Measurements from ENCODE around the gene BZW2. TPM values are rescaled to one million over a fixed set of nuclear protein-coding genes. Genes with fewer than 3 reads are reported as not detected.

Gene BZW2
- total and polyA plus RNA-seq, 4 donors = 39.0 to 78.5 (median 64.8) TPM

GRCh38 chr7:16616122-16616521 is 29.9 kb upstream of the BZW2 start:
- WGBS (ENCODE audit: insufficient coverage) = no CpG with 5 or more reads among the region's 4 CpGs
- Histone ChIP-seq H3K4me3 (ENCODE audit: low read depth, low read length) (no peak overlapping the region), H3K36me3 (ENCODE audit: control insufficient read depth, insufficient read depth, low read length) (peaks cover 11% of the 10 kb centered on the region), H3K27ac (ENCODE audit: low read depth, low read length) (no peak overlapping the region), H3K4me1 (ENCODE audit: control insufficient read depth, insufficient read depth, low read length) (no peaks in the 10 kb centered on the region), H3K9me3 (ENCODE audit: control insufficient read depth, insufficient read depth, low read length) (no peaks in the 10 kb centered on the region), H3K27me3 (ENCODE audit: control insufficient read depth, insufficient read depth, low read length) (no peaks in the 10 kb centered on the region)
- DNase-seq (ENCODE audit: low read depth in 4 of 6, low spot score in 6 of 6) = no peak

- Histone ChIP-seq H3K4me1 (ENCODE audit: control insufficient read depth, insufficient read depth, low read length) (no peaks in the 10 kb centered on the region), H3K27ac (ENCODE audit: low read depth, low read length) (no peak overlapping the region), H3K36me3 (ENCODE audit: control insufficient read depth, insufficient read depth, low read length) (peaks cover 11% of the 10 kb centered on the region), H3K9me3 (ENCODE audit: control insufficient read depth, insufficient read depth, low read length) (no peaks in the 10 kb centered on the region), H3K4me3 (ENCODE audit: low read depth, low read length) (no peak overlapping the region), H3K27me3 (ENCODE audit: control insufficient read depth, insufficient read depth, low read length) (no peaks in the 10 kb centered on the region)
- 90% methylated on average over 16 of the region's 18 CpGs for WGBS (ENCODE audit: insufficient coverage)
- DNase-seq (ENCODE audit: low read depth in 4 of 6, low spot score in 6 of 6) = no peak
Observed at GRCh38 chr7:16616542-16616941, 29.4 kb upstream of the BZW2 start.

- Histone ChIP-seq H3K4me1 (ENCODE audit: control insufficient read depth, insufficient read depth, low read length) (no peaks in the 10 kb centered on the region), H3K27me3 (ENCODE audit: control insufficient read depth, insufficient read depth, low read length) (no peaks in the 10 kb centered on the region), H3K27ac (ENCODE audit: low read depth, low read length) (no peak overlapping the region), H3K9me3 (ENCODE audit: control insufficient read depth, insufficient read depth, low read length) (no peaks in the 10 kb centered on the region), H3K36me3 (ENCODE audit: control insufficient read depth, insufficient read depth, low read length) (peaks cover 11% of the 10 kb centered on the region), H3K4me3 (ENCODE audit: low read depth, low read length) (no peak overlapping the region)
- no peak for DNase-seq (ENCODE audit: low read depth in 4 of 6, low spot score in 6 of 6)
- no CpG with 5 or more reads among the region's 2 CpGs for WGBS (ENCODE audit: insufficient coverage)
Observed at GRCh38 chr7:16619979-16620408, 26.0 kb upstream of the BZW2 start.

- Histone ChIP-seq H3K4me3 (ENCODE audit: low read depth, low read length) (no peak overlapping the region), H3K27ac (ENCODE audit: low read depth, low read length) (no peak overlapping the region), H3K4me1 (ENCODE audit: control insufficient read depth, insufficient read depth, low read length) (no peaks in the 10 kb centered on the region), H3K27me3 (ENCODE audit: control insufficient read depth, insufficient read depth, low read length) (no peaks in the 10 kb centered on the region), H3K9me3 (ENCODE audit: control insufficient read depth, insufficient read depth, low read length) (no peaks in the 10 kb centered on the region), H3K36me3 (ENCODE audit: control insufficient read depth, insufficient read depth, low read length) (peaks cover 7% of the 10 kb centered on the region)
- no peak for DNase-seq (ENCODE audit: low read depth in 4 of 6, low spot score in 6 of 6)
- no CpG with 5 or more reads among the region's 2 CpGs for WGBS (ENCODE audit: insufficient coverage)
Observed at GRCh38 chr7:16626388-16626787, 19.6 kb upstream of the BZW2 start.

DNA sequence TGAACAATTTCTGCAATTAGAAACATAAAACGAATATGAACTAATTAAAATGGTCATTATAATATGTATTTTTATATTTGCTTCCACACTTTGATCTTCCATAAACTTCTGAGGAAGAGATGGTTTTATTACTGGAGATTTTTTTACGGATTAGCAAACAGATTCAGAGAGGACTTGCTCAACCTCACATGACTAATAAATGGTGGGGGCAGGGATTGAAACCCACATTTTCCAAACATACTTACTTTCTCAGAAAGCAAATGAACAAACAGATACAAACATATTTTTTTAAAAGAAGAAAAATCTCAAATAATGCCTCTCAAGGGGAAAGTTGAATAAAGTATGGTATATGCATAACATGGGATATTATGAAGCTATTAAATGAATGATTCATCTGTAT is 18.7 kb upstream of the BZW2 start:
- H3K36me3 ChIP-seq (ENCODE audit: control insufficient read depth, insufficient read depth, low read length) = peaks cover 6% of the 10 kb centered on the region
- WGBS (ENCODE audit: insufficient coverage) = no CpG with 5 or more reads among the region's 2 CpGs
- H3K27me3 ChIP-seq (ENCODE audit: control insufficient read depth, insufficient read depth, low read length) = no peaks in the 10 kb centered on the region
- no peak overlapping the region for H3K4me3 ChIP-seq (ENCODE audit: low read depth, low read length)
- no peak overlapping the region for H3K27ac ChIP-seq (ENCODE audit: low read depth, low read length)
- no peaks in the 10 kb centered on the region for H3K4me1 ChIP-seq (ENCODE audit: control insufficient read depth, insufficient read depth, low read length)
- no peaks in the 10 kb centered on the region for H3K9me3 ChIP-seq (ENCODE audit: control insufficient read depth, insufficient read depth, low read length)
- no peak for DNase-seq (ENCODE audit: low read depth in 4 of 6, low spot score in 6 of 6)

GRCh38 chr7:16630654-16631053 is 15.3 kb upstream of the BZW2 start:
- Histone ChIP-seq H3K36me3 (ENCODE audit: control insufficient read depth, insufficient read depth, low read length) (peaks cover 3% of the 10 kb centered on the region), H3K27ac (ENCODE audit: low read depth, low read length) (no peak overlapping the region), H3K4me3 (ENCODE audit: low read depth, low read length) (no peak overlapping the region), H3K9me3 (ENCODE audit: control insufficient read depth, insufficient read depth, low read length) (no peaks in the 10 kb centered on the region), H3K4me1 (ENCODE audit: control insufficient read depth, insufficient read depth, low read length) (no peaks in the 10 kb centered on the region), H3K27me3 (ENCODE audit: control insufficient read depth, insufficient read depth, low read length) (no peaks in the 10 kb centered on the region)
- DNase-seq (ENCODE audit: low read depth in 4 of 6, low spot score in 6 of 6) = no peak
- 53% methylated on average over 1 of the region's 1 CpG for WGBS (ENCODE audit: insufficient coverage)

DNA sequence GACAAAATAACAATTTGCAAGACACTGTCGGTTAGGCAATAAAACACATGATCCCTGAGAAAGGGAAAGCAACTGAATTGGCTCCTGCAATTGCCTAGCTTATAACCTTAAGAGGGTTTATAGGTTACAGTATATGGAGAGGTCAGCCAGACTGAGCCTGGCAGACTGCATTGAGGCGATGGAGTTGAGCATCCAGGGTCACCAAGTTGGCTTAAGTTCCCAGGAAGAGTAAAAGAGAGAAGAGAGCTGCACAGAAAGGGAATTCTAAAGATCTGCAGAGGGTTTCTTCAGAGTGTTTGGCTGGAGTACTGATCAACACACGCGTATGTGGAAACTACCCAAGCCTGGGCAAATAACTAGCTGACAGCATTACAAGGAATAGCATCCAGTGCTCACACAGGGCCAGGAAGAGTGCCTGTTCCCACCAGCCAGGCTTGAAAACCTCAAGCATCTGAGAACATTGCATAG is 11.7 kb upstream of the BZW2 start:
- Histone ChIP-seq H3K9me3 (ENCODE audit: control insufficient read depth, insufficient read depth, low read length) (no peaks in the 10 kb centered on the region), H3K4me1 (ENCODE audit: control insufficient read depth, insufficient read depth, low read length) (no peaks in the 10 kb centered on the region), H3K36me3 (ENCODE audit: control insufficient read depth, insufficient read depth, low read length) (peaks cover 3% of the 10 kb centered on the region), H3K4me3 (ENCODE audit: low read depth, low read length) (no peak overlapping the region), H3K27ac (ENCODE audit: low read depth, low read length) (peak overlapping the region; percentile 15), H3K27me3 (ENCODE audit: control insufficient read depth, insufficient read depth, low read length) (no peaks in the 10 kb centered on the region)
- DNase-seq (ENCODE audit: low read depth in 4 of 6, low spot score in 6 of 6) = peak in 1 of 6 donors; percentile 74
- WGBS (ENCODE audit: insufficient coverage) = 46% methylated on average over 3 of the region's 4 CpGs

DNA sequence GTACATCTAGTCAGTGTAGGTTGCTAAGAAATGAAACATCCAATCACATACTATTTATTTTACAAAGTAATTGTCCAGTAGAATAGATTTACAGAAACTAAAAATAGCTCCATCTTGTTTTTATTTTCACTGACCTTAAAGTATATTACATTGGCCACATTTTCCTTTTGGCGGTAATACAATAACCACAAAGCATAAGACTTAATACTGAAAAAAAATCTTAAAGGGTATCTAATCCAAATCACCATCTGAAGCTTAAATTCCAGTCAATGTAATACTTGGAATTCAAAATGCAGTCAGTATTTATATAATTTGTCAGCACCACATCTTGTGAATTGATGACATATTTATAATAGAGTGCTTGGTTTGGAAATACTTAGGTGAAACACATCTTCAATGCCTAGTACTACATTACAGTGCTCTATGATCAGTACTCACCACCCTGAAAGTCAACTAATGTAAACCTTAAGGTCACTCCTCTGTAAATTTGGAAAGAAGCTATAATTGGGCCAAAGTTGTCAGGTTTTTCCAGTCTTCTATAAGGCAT is 9.4 kb upstream of the BZW2 start:
- no peaks in the 10 kb centered on the region for H3K27me3 ChIP-seq (ENCODE audit: control insufficient read depth, insufficient read depth, low read length)
- H3K9me3 ChIP-seq (ENCODE audit: control insufficient read depth, insufficient read depth, low read length) = no peaks in the 10 kb centered on the region
- no peak overlapping the region for H3K4me3 ChIP-seq (ENCODE audit: low read depth, low read length)
- H3K27ac ChIP-seq (ENCODE audit: low read depth, low read length) = no peak overlapping the region
- no peaks in the 10 kb centered on the region for H3K4me1 ChIP-seq (ENCODE audit: control insufficient read depth, insufficient read depth, low read length)
- WGBS (ENCODE audit: insufficient coverage) = no CpG with 5 or more reads among the region's 1 CpG
- peak in 1 of 6 donors; percentile 47 for DNase-seq (ENCODE audit: low read depth in 4 of 6, low spot score in 6 of 6)
- H3K36me3 ChIP-seq (ENCODE audit: control insufficient read depth, insufficient read depth, low read length) = peaks cover 3% of the 10 kb centered on the region

- H3K27ac ChIP-seq (ENCODE audit: low read depth, low read length) = peak overlapping the region; percentile 11
- WGBS (ENCODE audit: insufficient coverage) = no CpG with 5 or more reads among the region's 5 CpGs
- peaks cover 3% of the 10 kb centered on the region for H3K36me3 ChIP-seq (ENCODE audit: control insufficient read depth, insufficient read depth, low read length)
- no peaks in the 10 kb centered on the region for H3K9me3 ChIP-seq (ENCODE audit: control insufficient read depth, insufficient read depth, low read length)
- H3K4me3 ChIP-seq (ENCODE audit: low read depth, low read length) = no peak overlapping the region
- DNase-seq (ENCODE audit: low read depth in 4 of 6, low spot score in 6 of 6) = no peak
- no peaks in the 10 kb centered on the region for H3K4me1 ChIP-seq (ENCODE audit: control insufficient read depth, insufficient read depth, low read length)
- no peaks in the 10 kb centered on the region for H3K27me3 ChIP-seq (ENCODE audit: control insufficient read depth, insufficient read depth, low read length)
Observed at GRCh38 chr7:16637379-16637778, 8.6 kb upstream of the BZW2 start.

Data from spinal cord (tissue), 10 donors.